Kidney (tissue), 14 donors: ENCODE results near the gene ALCAM. TPM values are rescaled to one million over a fixed set of nuclear protein-coding genes. Genes with fewer than 3 reads are reported as not detected.

ENCODE experiments used
- DNase-seq, 5 donors: peaks; one replicate each; pipeline ENCODE4 v3.0.0-alpha.2; 2013 to 2020
- FAIRE-seq: peaks from 2 replicates; lab custom pipeline; 2012; peaks lifted over from hg19 to GRCh38; lab: Jason Lieb, UNC
- H3K27ac ChIP-seq, 2 donors: one replicate each; pipeline ENCODE4 v1.7.0; 2013; ENCODE audit warnings: low read depth in 2 of 2, low read length in 2 of 2, inconsistent platforms in 1 of 2
- H3K27me3 ChIP-seq: one replicate; pipeline ENCODE4 v1.7.1; 2013; ENCODE audit warnings: low read length, inconsistent platforms; ENCODE audit not compliant: control insufficient read depth, insufficient read depth
- H3K36me3 ChIP-seq, 3 donors: one replicate each; pipeline versions ENCODE4 v1.7.0 to v1.7.1; 2013; ENCODE audit warnings: low read length in 3 of 3, control low read depth in 1 of 3, inconsistent platforms in 1 of 3; ENCODE audit not compliant: insufficient read depth in 3 of 3, control insufficient read depth in 2 of 3
- H3K4me1 ChIP-seq, 3 donors: one replicate each; pipeline versions ENCODE4 v1.7.0 to v1.7.1; 2013; ENCODE audit warnings: low read length in 3 of 3, inconsistent platforms in 1 of 3, low read depth in 1 of 3; ENCODE audit not compliant: control insufficient read depth in 2 of 3, insufficient read depth in 2 of 3
- H3K4me3 ChIP-seq, 3 donors: one replicate each; pipeline versions ENCODE4 v1.7.0 to v1.8.1; 2013; ENCODE audit warnings: low read length in 3 of 3, control low read depth in 1 of 3, inconsistent platforms in 1 of 3
- H3K9ac ChIP-seq, 3 donors: one replicate each; pipeline versions ENCODE4 v1.7.0 to v1.7.1; 2013; ENCODE audit warnings: low read length in 3 of 3, control low read depth in 1 of 3, inconsistent platforms in 1 of 3
- H3K9me3 ChIP-seq, 3 donors: one replicate each; pipeline versions ENCODE4 v1.7.0 to v1.7.1; 2013; ENCODE audit warnings: low read length in 3 of 3, control low read depth in 1 of 3, inconsistent platforms in 1 of 3; ENCODE audit not compliant: control insufficient read depth in 2 of 3, insufficient read depth in 1 of 3
- CTCF ChIP-seq: IDR thresholded peaks from 3 replicates; pipeline ENCODE4 v1.5.1; 2012; ENCODE audit warnings: mild to moderate bottlenecking, moderate library complexity, borderline replicate concordance; ENCODE audit not compliant: insufficient read depth; ENCODE audit errors: extremely low read depth
- intact Hi-C: fragments of 100-400 bp; cut with DNase I; formaldehyde crosslinking; loops from one replicate; pipeline ENCODE4 v1.11.1; 2022
- polyA plus RNA-seq: library from polyadenylated mRNA; stranded (reverse); fragments of 350-450 nt; fragmentation: Illumina TruSeq; extraction: RNeasy Lipid Tissue Mini Kit (QIAGEN cat#74804); gene quantifications from one replicate; pipeline ENCODE4 v1.2.3, GENCODE V29; 2014; ENCODE audit warnings: low read depth, low replicate concordance; ENCODE audit not compliant: insufficient read depth
- total RNA-seq: library from RNA; stranded (reverse); fragmentation: NEBNext Ultra II Directional; extraction: Animal tissue kit (Norgen Biotek cat#: 25700); gene quantifications from one replicate; pipeline ENCODE4 v1.2.1, GENCODE V29; 2021
- donor health status: control.
- donor health status: control.
- donor health status: control.
- donor health status: control.
- donor health status: control.
- donor health status: DM: yes; HTN: yes; CAD: no.
- donor health status: Normal renal cell carcinoma (clear cell type).

ALCAM gene
- total and polyA plus RNA-seq, 2 donors from 2014 or later: 15.1 to 36.4 TPM

GRCh38 chr3:105584003-105584790, 217.5 kb downstream of the ALCAM start:
- Histone ChIP-seq H3K27ac (no peak overlapping the region), H3K9me3 (peaks cover 0 to 2% (median 0%) of the 10 kb centered on the region in 3 donors), H3K4me3 (no peak overlapping the region), H3K27me3 (no peaks in the 10 kb centered on the region), H3K9ac (no peak overlapping the region), H3K36me3 (no peaks in the 10 kb centered on the region), H3K4me1 (no peaks in the 10 kb centered on the region)
- no peak for TF ChIP-seq CTCF
- FAIRE-seq (no peak), DNase-seq (no peak)
- intact Hi-C loops: no loop called here

GRCh38 chr3:105593315-105593714, 226.6 kb downstream of the ALCAM start:
- Histone ChIP-seq H3K9me3 (no peaks in the 10 kb centered on the region), H3K4me3 (no peak overlapping the region), H3K36me3 (no peaks in the 10 kb centered on the region), H3K27ac (no peak overlapping the region), H3K9ac (no peak overlapping the region), H3K27me3 (no peaks in the 10 kb centered on the region), H3K4me1 (no peaks in the 10 kb centered on the region)
- DNase-seq (no peak), FAIRE-seq (no peak)
- TF ChIP-seq CTCF: no peak
- intact Hi-C loops: no loop called here

GRCh38 chr3:105594219-105594618, 227.5 kb downstream of the ALCAM start:
- Histone ChIP-seq H3K4me1 (no peaks in the 10 kb centered on the region), H3K9ac (no peak overlapping the region), H3K27ac (no peak overlapping the region), H3K27me3 (no peaks in the 10 kb centered on the region), H3K9me3 (no peaks in the 10 kb centered on the region), H3K4me3 (no peak overlapping the region), H3K36me3 (no peaks in the 10 kb centered on the region)
- TF ChIP-seq CTCF: no peak
- FAIRE-seq: no peak
- DNase-seq: no peak
- intact Hi-C loops: no loop called here
